HG02642 (cell line): ENCODE data around the gene ALB.
"Not testable (repeated sequence)": the region's sequence is repeated elsewhere in the genome, so short reads cannot be mapped to it uniquely, and the experiment has no call there.

Experiments
- ATAC-seq: cut with Tn5 transposase; IDR thresholded peaks from one replicate; pipeline ENCODE4 v1.9.1; 2021; ENCODE audit warnings: mild to moderate bottlenecking; ENCODE audit not compliant: unreplicated experiment, poor library complexity

ALB gene

GRCh38 chr4:73404042-73404441 lies at the start of gene ALB:
Gene ALB (plus strand): TSS chr4:73404287. CDS start chr4:73404328, 41 bp downstream.
- ATAC-seq, result no peak

GRCh38 chr4:73357174-73357573 lies 46.9 kb upstream of the ALB start:
- ATAC-seq, result not testable (repeated sequence)

- not testable (repeated sequence) for ATAC-seq
Observed at GRCh38 chr4:73369506-73370199, 34.4 kb upstream of the ALB start.

GRCh38 chr4:73375328-73375741 lies 28.8 kb upstream of the ALB start:
- ATAC-seq, result no peak

GRCh38 chr4:73376251-73376650 lies 27.8 kb upstream of the ALB start:
- ATAC-seq, result no peak

GRCh38 chr4:73376976-73377375 lies 27.1 kb upstream of the ALB start:
- no peak for ATAC-seq

- ATAC-seq, result no peak
Observed at GRCh38 chr4:73378887-73379286, 25.2 kb upstream of the ALB start.

GRCh38 chr4:73379946-73380345 lies 24.1 kb upstream of the ALB start:
- ATAC-seq, result no peak

- no peak for ATAC-seq
Observed at GRCh38 chr4:73381214-73381613, 22.9 kb upstream of the ALB start.

- ATAC-seq, result no peak
Observed at GRCh38 chr4:73383452-73383851, 20.6 kb upstream of the ALB start.

- no peak for ATAC-seq
Observed at GRCh38 chr4:73387552-73387951, 16.5 kb upstream of the ALB start.

GRCh38 chr4:73388887-73389286 lies 15.2 kb upstream of the ALB start:
- no peak for ATAC-seq

- not testable (repeated sequence) for ATAC-seq
Observed at GRCh38 chr4:73389663-73390062, 14.4 kb upstream of the ALB start.

GRCh38 chr4:73391774-73392173 lies 12.3 kb upstream of the ALB start:
- ATAC-seq, result no peak

GRCh38 chr4:73392936-73393335 lies 11.2 kb upstream of the ALB start:
- ATAC-seq, result no peak

- ATAC-seq, result no peak
Observed at GRCh38 chr4:73396304-73396703, 7.8 kb upstream of the ALB start.

- no peak for ATAC-seq
Observed at GRCh38 chr4:73396993-73397972, 6.8 kb upstream of the ALB start.

- no peak for ATAC-seq
Observed at GRCh38 chr4:73401412-73401811, 2.7 kb upstream of the ALB start.

GRCh38 chr4:73404457-73404856 lies 370 bp downstream of the ALB start:
- ATAC-seq, result no peak

- no peak for ATAC-seq
Observed at GRCh38 chr4:73405138-73405537, 1.1 kb downstream of the ALB start.

- no peak for ATAC-seq
Observed at GRCh38 chr4:73406548-73406875, 2.4 kb downstream of the ALB start.
